ENCODE measurements around the gene PKNOX2. TPM values are rescaled to one million over a fixed set of nuclear protein-coding genes. Genes with fewer than 3 reads are reported as not detected.

Gene PKNOX2
- total RNA-seq, 1 experiment from 2014 or later = 3.7 TPM

DNA sequence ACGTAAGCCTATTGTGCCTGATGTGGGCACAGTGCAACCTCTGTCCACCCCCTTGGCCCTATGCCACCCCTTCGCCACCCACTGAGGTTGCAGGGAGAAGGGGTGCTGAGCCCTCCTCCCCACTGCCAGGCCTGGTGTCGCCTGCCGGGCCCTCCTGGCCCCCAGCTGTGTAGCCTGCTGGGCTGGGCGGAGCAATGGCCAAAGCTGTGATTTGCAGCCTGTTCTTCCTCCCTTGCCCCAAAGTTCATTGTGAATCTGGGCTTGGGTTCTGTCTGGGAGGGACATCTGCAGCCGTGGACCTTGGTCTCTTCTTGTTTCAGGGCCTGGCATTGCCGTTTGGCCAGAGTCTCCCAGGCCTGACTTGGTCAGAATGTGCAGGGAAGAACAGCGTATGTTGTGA is 121.9 kb downstream of the PKNOX2 start:
- H3K4me1 Mint-ChIP-seq = peaks cover 22% of the 10 kb centered on the region
- ChIA-PET POLR2A (no interaction called here), CTCF (interaction anchor here (1.0 to 4.1 kb wide), 6 partner anchors 21 to 163 kb away, joined by 3 to 16 read pairs (median 5); no protein-coding TSS in a partner anchor)
- ATAC-seq = no peak
- TF ChIP-seq GTF2I (CRISPR knock-in tag; conservative IDR thresholded peaks at IDR 0.05) (no peak), ZSCAN18 (CRISPR knock-in tag; IDR thresholded peaks at IDR 0.05) (no peak), FOXJ3 (CRISPR knock-in tag; IDR thresholded peaks at IDR 0.05; ENCODE audit: borderline replicate concordance) (no peak), USF2 (CRISPR knock-in tag; IDR thresholded peaks at IDR 0.05) (no peak), ZNF423 (CRISPR knock-in tag; IDR thresholded peaks at IDR 0.05) (peak; percentile 81), NR1H2 (CRISPR knock-in tag; IDR thresholded peaks at IDR 0.05) (no peak), ZNF416 (CRISPR knock-in tag; IDR thresholded peaks at IDR 0.05) (no peak)
- no peaks in the 10 kb centered on the region for H3K9me3 Mint-ChIP-seq
- H3K27me3 Mint-ChIP-seq (ENCODE audit: low read depth) = peaks cover 2% of the 10 kb centered on the region; the same call in 1 of the 2 replicates
- H3K36me3 Mint-ChIP-seq = no peaks in the 10 kb centered on the region
- H3K27ac Mint-ChIP-seq = no peak overlapping the region
- no peak overlapping the region for H3K4me3 Mint-ChIP-seq
- DNase-seq (ENCODE audit: low spot score) = no peak

- Mint-ChIP-seq H3K4me3 (no peak overlapping the region), H3K27ac (no peak overlapping the region), H3K36me3 (no peaks in the 10 kb centered on the region), H3K27me3 (ENCODE audit: low read depth) (peaks cover 2% of the 10 kb centered on the region; the same call in 1 of the 2 replicates), H3K9me3 (no peaks in the 10 kb centered on the region), H3K4me1 (peaks cover 19% of the 10 kb centered on the region)
- ATAC-seq = peak; percentile 63
- TF ChIP-seq ZMAT4 (CRISPR knock-in tag; IDR thresholded peaks at IDR 0.05) (no peak), ZNF423 (CRISPR knock-in tag; IDR thresholded peaks at IDR 0.05) (peak; percentile 37; the same call in 1 of the 2 replicates)
- ChIA-PET CTCF (interaction anchor here (0.6 to 4.1 kb wide), 11 partner anchors 20 to 263 kb away, joined by 3 to 16 read pairs (median 4); no protein-coding TSS in a partner anchor), POLR2A (interaction anchor here (1.1 kb wide), 1 partner anchor 24 kb away, joined by 4 read pairs; no protein-coding TSS in a partner anchor)
- DNase-seq (ENCODE audit: low spot score) = no peak
These were observed 123.1 kb downstream of the PKNOX2 start for GRCh38 chr11:125287491-125288210.

GRCh38 chr11:125289419-125290098 is 125.0 kb downstream of the PKNOX2 start:
- ChIA-PET CTCF (interaction anchor here (0.7 to 1.4 kb wide), 2 partner anchors 56 to 164 kb away, joined by 3 to 4 read pairs; no protein-coding TSS in a partner anchor), POLR2A (no interaction called here)
- Mint-ChIP-seq H3K27me3 (ENCODE audit: low read depth) (peaks cover 2% of the 10 kb centered on the region; the same call in 1 of the 2 replicates), H3K4me1 (peaks cover 19% of the 10 kb centered on the region), H3K36me3 (no peaks in the 10 kb centered on the region), H3K4me3 (no peak overlapping the region), H3K9me3 (no peaks in the 10 kb centered on the region), H3K27ac (no peak overlapping the region)
- ATAC-seq = no peak
- no peak for DNase-seq (ENCODE audit: low spot score)
- TF ChIP-seq E2F5 (CRISPR knock-in tag; IDR thresholded peaks at IDR 0.05) = no peak
- TF ChIP-seq SMAD3 (CRISPR knock-in tag; IDR thresholded peaks at IDR 0.05; ENCODE audit: borderline replicate concordance) = no peak
- TF ChIP-seq, protein P1, sequence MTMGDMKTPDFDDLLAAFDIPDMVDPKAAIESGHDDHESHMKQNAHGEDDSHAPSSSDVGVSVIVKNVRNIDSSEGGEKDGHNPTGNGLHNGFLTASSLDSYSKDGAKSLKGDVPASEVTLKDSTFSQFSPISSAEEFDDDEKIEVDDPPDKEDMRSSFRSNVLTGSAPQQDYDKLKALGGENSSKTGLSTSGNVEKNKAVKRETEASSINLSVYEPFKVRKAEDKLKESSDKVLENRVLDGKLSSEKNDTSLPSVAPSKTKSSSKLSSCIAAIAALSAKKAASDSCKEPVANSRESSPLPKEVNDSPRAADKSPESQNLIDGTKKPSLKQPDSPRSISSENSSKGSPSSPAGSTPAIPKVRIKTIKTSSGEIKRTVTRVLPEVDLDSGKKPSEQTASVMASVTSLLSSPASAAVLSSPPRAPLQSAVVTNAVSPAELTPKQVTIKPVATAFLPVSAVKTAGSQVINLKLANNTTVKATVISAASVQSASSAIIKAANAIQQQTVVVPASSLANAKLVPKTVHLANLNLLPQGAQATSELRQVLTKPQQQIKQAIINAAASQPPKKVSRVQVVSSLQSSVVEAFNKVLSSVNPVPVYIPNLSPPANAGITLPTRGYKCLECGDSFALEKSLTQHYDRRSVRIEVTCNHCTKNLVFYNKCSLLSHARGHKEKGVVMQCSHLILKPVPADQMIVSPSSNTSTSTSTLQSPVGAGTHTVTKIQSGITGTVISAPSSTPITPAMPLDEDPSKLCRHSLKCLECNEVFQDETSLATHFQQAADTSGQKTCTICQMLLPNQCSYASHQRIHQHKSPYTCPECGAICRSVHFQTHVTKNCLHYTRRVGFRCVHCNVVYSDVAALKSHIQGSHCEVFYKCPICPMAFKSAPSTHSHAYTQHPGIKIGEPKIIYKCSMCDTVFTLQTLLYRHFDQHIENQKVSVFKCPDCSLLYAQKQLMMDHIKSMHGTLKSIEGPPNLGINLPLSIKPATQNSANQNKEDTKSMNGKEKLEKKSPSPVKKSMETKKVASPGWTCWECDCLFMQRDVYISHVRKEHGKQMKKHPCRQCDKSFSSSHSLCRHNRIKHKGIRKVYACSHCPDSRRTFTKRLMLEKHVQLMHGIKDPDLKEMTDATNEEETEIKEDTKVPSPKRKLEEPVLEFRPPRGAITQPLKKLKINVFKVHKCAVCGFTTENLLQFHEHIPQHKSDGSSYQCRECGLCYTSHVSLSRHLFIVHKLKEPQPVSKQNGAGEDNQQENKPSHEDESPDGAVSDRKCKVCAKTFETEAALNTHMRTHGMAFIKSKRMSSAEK (CRISPR knock-in tag; IDR thresholded peaks at IDR 0.05; ENCODE audit: borderline replicate concordance) = no peak
- TF ChIP-seq TCF7 (CRISPR knock-in tag; IDR thresholded peaks at IDR 0.05; ENCODE audit: low read depth) = no peak
- no peak for TF ChIP-seq TP53 (CRISPR knock-in tag; IDR thresholded peaks at IDR 0.05)
- no peak for TF ChIP-seq RELA (CRISPR knock-in tag; IDR thresholded peaks at IDR 0.05; ENCODE audit: borderline replicate concordance)
- TF ChIP-seq NR2C2 (CRISPR knock-in tag; IDR thresholded peaks at IDR 0.05) = no peak
- TF ChIP-seq ZBTB43 (CRISPR knock-in tag; IDR thresholded peaks at IDR 0.05) = no peak
- TF ChIP-seq FOXK1 (CRISPR knock-in tag; IDR thresholded peaks at IDR 0.05) = no peak
- no peak for TF ChIP-seq ZNF671 (CRISPR knock-in tag; IDR thresholded peaks at IDR 0.05)
- TF ChIP-seq, protein P2, sequence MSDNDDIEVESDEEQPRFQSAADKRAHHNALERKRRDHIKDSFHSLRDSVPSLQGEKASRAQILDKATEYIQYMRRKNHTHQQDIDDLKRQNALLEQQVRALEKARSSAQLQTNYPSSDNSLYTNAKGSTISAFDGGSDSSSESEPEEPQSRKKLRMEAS (CRISPR knock-in tag; IDR thresholded peaks at IDR 0.05) = no peak
- TF ChIP-seq ZNF138 (CRISPR knock-in tag; conservative IDR thresholded peaks at IDR 0.05) = no peak

Data from WTC11 (cell line).